GM23338 (cell line): ENCODE results near the gene STX1A. TPM values are rescaled to one million over a fixed set of nuclear protein-coding genes. Genes with fewer than 3 reads are reported as not detected.

ENCODE experiments used
- ATAC-seq: fragments of 200-7000 bp; cut with Tn5 transposase; 3 replicates; pipeline ENCODE4 v1.9.1; 2020
- DNase-seq: peaks from one replicate; pipeline ENCODE4 v3.0.0-alpha.2; 2015; ENCODE audit warnings: low spot score
- H2AFZ ChIP-seq: fragments of 200-600 bp; sonication (generic); 2 replicates; pipeline ENCODE4 v1.8.0; 2016; ENCODE audit warnings: antibody characterized with exemption, mild to moderate bottlenecking, moderate library complexity
- H3F3A ChIP-seq: fragments of 200-600 bp; sonication (generic); replicated peaks from 2 replicates; pipeline ENCODE4 v1.8.0; 2017; ENCODE audit warnings: antibody characterized with exemption, mixed run types, low read depth
- H3K27ac ChIP-seq: fragments of 200-600 bp; sonication (generic); 2 replicates; pipeline ENCODE4 v1.6.1; 2016; ENCODE audit warnings: low read depth
- H3K27me3 ChIP-seq: fragments of 200-600 bp; sonication (generic); 2 replicates; pipeline ENCODE4 v1.8.0; 2016; ENCODE audit warnings: mild to moderate bottlenecking, mixed run types, moderate library complexity; ENCODE audit not compliant: insufficient read depth
- H3K36me3 ChIP-seq: fragments of 200-600 bp; sonication (generic); 2 replicates; pipeline ENCODE4 v1.8.0; 2016; ENCODE audit warnings: mild to moderate bottlenecking; ENCODE audit not compliant: insufficient read depth
- H3K4me1 ChIP-seq: fragments of 200-600 bp; sonication (generic); 2 replicates; pipeline ENCODE4 v1.8.0; 2016; ENCODE audit warnings: mild to moderate bottlenecking, moderate library complexity; ENCODE audit not compliant: insufficient read depth
- H3K4me2 ChIP-seq: fragments of 200-600 bp; sonication (generic); 2 replicates; pipeline ENCODE4 v1.7.1; 2017; ENCODE audit warnings: mixed run types
- H3K4me3 ChIP-seq: fragments of 200-600 bp; sonication (generic); 2 replicates; pipeline ENCODE4 v1.6.1; 2016; ENCODE audit warnings: mixed run types
- H3K79me2 ChIP-seq: fragments of 200-600 bp; sonication (generic); replicated peaks from 2 replicates; pipeline ENCODE4 v1.8.0; 2017; ENCODE audit warnings: mild to moderate bottlenecking; ENCODE audit not compliant: insufficient read depth
- H3K9me2 ChIP-seq: fragments of 200-600 bp; sonication (generic); 2 replicates; pipeline ENCODE4 v1.8.0; 2017; ENCODE audit not compliant: insufficient read depth
- H4K20me1 ChIP-seq: fragments of 200-600 bp; sonication (generic); replicated peaks from 2 replicates; pipeline ENCODE4 v1.8.0; 2017; ENCODE audit warnings: mild to moderate bottlenecking; ENCODE audit not compliant: insufficient read depth
- H3K27ac Mint-ChIP-seq: 2 replicates; pipeline ENCODE4 v1.8.0; 2020; ENCODE audit warnings: inconsistent platforms, mild to moderate bottlenecking, moderate library complexity, mixed read lengths
- H3K27me3 Mint-ChIP-seq: 3 replicates; pipeline ENCODE4 v1.8.0; 2022; ENCODE audit warnings: low read depth, mild to moderate bottlenecking, moderate library complexity, mixed read lengths, inconsistent platforms; ENCODE audit not compliant: insufficient read depth, poor library complexity
- H3K36me3 Mint-ChIP-seq: 3 replicates; pipeline ENCODE4 v1.8.0; 2021; ENCODE audit warnings: low read depth, mild to moderate bottlenecking, inconsistent platforms, moderate library complexity, mixed read lengths
- H3K4me1 Mint-ChIP-seq: 3 replicates; pipeline ENCODE4 v1.8.0; 2020; ENCODE audit warnings: mild to moderate bottlenecking, inconsistent platforms, mixed read lengths
- H3K4me3 Mint-ChIP-seq: 3 replicates; pipeline ENCODE4 v1.8.0; 2021; ENCODE audit warnings: moderate library complexity, mild to moderate bottlenecking, inconsistent platforms, mixed read lengths
- H3K9me3 Mint-ChIP-seq: 3 replicates; pipeline ENCODE4 v1.8.0; 2020; ENCODE audit warnings: moderate library complexity, mild to moderate bottlenecking, inconsistent platforms, mixed read lengths
- CREB1 ChIP-seq: fragments of 250-450 bp; sonication (Bioruptor Pico); IDR thresholded peaks from 2 replicates; pipeline ENCODE4 v1.5.0; 2020; ENCODE audit warnings: low read depth, mild to moderate bottlenecking, moderate library complexity
- CTCF ChIP-seq, 2 experiments: fragments of 200-600 bp in 1 of 2; sonication (generic) in 1 of 2; conservative IDR thresholded peaks; 2 replicates each; pipeline versions ENCODE4 v1.5.1 to v1.6.1; 2016 to 2017; ENCODE audit warnings: antibody characterized with exemption in 2 of 2, low read depth in 2 of 2, mild to moderate bottlenecking in 2 of 2, moderate library complexity in 1 of 2
- EZH2 ChIP-seq: fragments of 200-600 bp; sonication (generic); IDR thresholded peaks from one replicate; pipeline ENCODE4 v1.8.0; 2017; ENCODE audit warnings: antibody characterized with exemption, mild to moderate bottlenecking, low read depth; ENCODE audit not compliant: unreplicated experiment
- JUNB ChIP-seq: IDR thresholded peaks from one replicate; pipeline ENCODE4 v1.6.1; 2016; ENCODE audit warnings: antibody characterized with exemption; ENCODE audit not compliant: unreplicated experiment
- REST ChIP-seq: IDR thresholded peaks from one replicate; pipeline ENCODE4 v1.6.1; 2018; ENCODE audit warnings: antibody characterized with exemption; ENCODE audit not compliant: unreplicated experiment
- STAT1 ChIP-seq: IDR thresholded peaks from one replicate; pipeline ENCODE4 v1.6.1; 2016; ENCODE audit warnings: antibody characterized with exemption; ENCODE audit not compliant: unreplicated experiment
- ZNF331 ChIP-seq: fragments of 250-450 bp; sonication (Bioruptor Pico); IDR thresholded peaks from 2 replicates; pipeline ENCODE4 v1.5.0; 2020; ENCODE audit warnings: low read depth, mild to moderate bottlenecking, moderate library complexity
- ZNF462 ChIP-seq: fragments of 250-450 bp; sonication (Bioruptor Pico); IDR thresholded peaks from 2 replicates; pipeline ENCODE4 v1.5.0; 2020; ENCODE audit warnings: mild to moderate bottlenecking, moderate library complexity
- polyA plus RNA-seq: library from polyadenylated mRNA; unstranded; fragments of >200 nt; fragmentation: Nextera tagmentation; extraction: Ambion mirVana; gene quantifications from 2 replicates; pipeline ENCODE4 v1.2.1, GENCODE V29; 2016
- total RNA-seq: library from RNA; depleted of rRNA; stranded (reverse); fragments of >200 nt; shearing (Covaris generic); gene quantifications from 2 replicates; pipeline ENCODE4 v1.2.3, GENCODE V29; 2014

STX1A gene
- total and polyA plus RNA-seq, 2 experiments from 2014 or later: 9.1 to 19.8 TPM

GRCh38 chr7:73758581-73759138, 39.2 kb upstream of the STX1A start (continued):
- TF ChIP-seq CTCF (conservative IDR thresholded peaks at IDR 0.05; ENCODE audit: low read depth in 2 of 2) (no peak), REST (no peak), STAT1 (no peak)

- H3K4me3 ChIP-seq: no peak overlapping the region
- peaks cover 2% of the 10 kb centered on the region; the same call in 1 of the 3 replicates for H3K4me1 Mint-ChIP-seq
- H3K27me3 Mint-ChIP-seq: peaks cover 1% of the 10 kb centered on the region
- no peaks in the 10 kb centered on the region for H3K36me3 ChIP-seq
- 0 out of 2 replicates have a peak, but pooled peaks cover 3% of the 10 kb centered on the region for H3K9me2 ChIP-seq
- H2AFZ ChIP-seq: no peak overlapping the region
- H3K4me3 Mint-ChIP-seq: no peak overlapping the region
- H3K27me3 ChIP-seq: no peaks in the 10 kb centered on the region
- no peak overlapping the region for H3K27ac ChIP-seq
- H3F3A ChIP-seq: no peaks in the 10 kb centered on the region
- no peaks in the 10 kb centered on the region for H4K20me1 ChIP-seq
- DNase-seq (no peak), ATAC-seq (no peak)
- no peak overlapping the region for H3K4me2 ChIP-seq
- no peak for TF ChIP-seq ZNF331 (CRISPR knock-in tag)
- TF ChIP-seq CREB1: no peak
- TF ChIP-seq ZNF462 (CRISPR knock-in tag): no peak
- TF ChIP-seq EZH2: no peak
- no peak for TF ChIP-seq JUNB
- H3K9me3 Mint-ChIP-seq: peaks cover 2% of the 10 kb centered on the region; the same call in 2 of the 3 replicates
- H3K4me1 ChIP-seq: no peaks in the 10 kb centered on the region
- no peaks in the 10 kb centered on the region for H3K79me2 ChIP-seq
- H3K27ac Mint-ChIP-seq: no peak overlapping the region
- peaks cover 2% of the 10 kb centered on the region; the same call in 2 of the 3 replicates for H3K36me3 Mint-ChIP-seq
These were observed 30.7 kb upstream of the STX1A start for GRCh38 chr7:73749931-73750776.
